Natural killer cell (primary cell): ENCODE measurements around the gene CHRNA1. TPM values are rescaled to one million over a fixed set of nuclear protein-coding genes. Genes with fewer than 3 reads are reported as not detected.

Experiments used
- ATAC-seq, 3 donors: fragments of 150-1000 bp in 2 of 3; fragments of 200-7000 bp in 1 of 3; cut with Tn5 transposase; 1 replicate in 1 of 3; 2 replicates in 2 of 3; pipeline ENCODE4 v1.10.0; 2021; ENCODE audit warnings: mild to moderate bottlenecking in 2 of 3, moderate library complexity in 2 of 3
- DNase-seq, 2 donors: peaks; one replicate each; pipeline versions ENCODE4 v3.0.0 to v3.0.0-alpha.2; 2013 to 2021; ENCODE audit warnings: mixed read lengths in 1 of 2
- H3K27ac ChIP-seq: one replicate; pipeline ENCODE4 v1.5.1; 2013; ENCODE audit warnings: mild to moderate bottlenecking, low read length
- H3K27me3 ChIP-seq: one replicate; pipeline ENCODE4 v1.6.1; 2013; ENCODE audit warnings: low read length; ENCODE audit not compliant: control insufficient read depth, insufficient read depth
- H3K36me3 ChIP-seq: one replicate; pipeline ENCODE4 v1.6.1; 2013; ENCODE audit warnings: low read length; ENCODE audit not compliant: control insufficient read depth, insufficient read depth
- H3K4me1 ChIP-seq: one replicate; pipeline ENCODE4 v1.6.1; 2013; ENCODE audit warnings: low read length; ENCODE audit not compliant: control insufficient read depth, insufficient read depth
- H3K4me3 ChIP-seq: one replicate; pipeline ENCODE4 v1.5.1; 2013; ENCODE audit warnings: low read length
- H3K9me3 ChIP-seq: one replicate; pipeline ENCODE4 v1.6.1; 2013; ENCODE audit warnings: low read length; ENCODE audit not compliant: control insufficient read depth, insufficient read depth
- H3K27ac Mint-ChIP-seq, 2 donors: one replicate each; pipeline ENCODE4 v1.8.0; 2022; ENCODE audit warnings: mild to moderate bottlenecking in 2 of 2, mixed read lengths in 2 of 2, moderate library complexity in 1 of 2
- H3K27me3 Mint-ChIP-seq, 2 donors: one replicate each; pipeline ENCODE4 v1.8.0; 2022; ENCODE audit warnings: low read depth in 2 of 2, mixed read lengths in 2 of 2
- H3K36me3 Mint-ChIP-seq: one replicate; pipeline ENCODE4 v1.8.0; 2022; ENCODE audit warnings: mixed read lengths
- H3K4me1 Mint-ChIP-seq, 2 donors: one replicate each; pipeline ENCODE4 v1.8.0; 2022; ENCODE audit warnings: mixed read lengths in 2 of 2
- H3K4me3 Mint-ChIP-seq: one replicate; pipeline ENCODE4 v1.8.0; 2022; ENCODE audit warnings: mild to moderate bottlenecking, moderate library complexity, mixed read lengths
- H3K9me3 Mint-ChIP-seq, 2 donors: one replicate each; pipeline ENCODE4 v1.8.0; 2022; ENCODE audit warnings: mixed read lengths in 2 of 2
- WGBS: methylation state at CpG from one replicate; pipeline ENCODE4 v1.1.7; 2013; ENCODE audit warnings: missing lambda C conversion rate; ENCODE audit not compliant: insufficient coverage; 5-methylcytosine and 5-hydroxymethylcytosine counted together
- intact Hi-C: fragments of 100-400 bp; cut with micrococcal nuclease; formaldehyde crosslinking; loops from one replicate; pipeline ENCODE4 v1.14.2; 2022
- total RNA-seq, 4 donors: library from RNA; stranded (reverse); fragments of 120-200 nt in 1 of 4; gene quantifications; one replicate each; pipeline versions ENCODE4 v1.2.3 to v1.2.4, GENCODE V29; 2013 to 2022
- TF ChIP-seq, protein P1 (sequence below): fragments of 200-600 bp; IDR thresholded peaks from one replicate; pipeline ENCODE4 v1.8.0; 2022; ENCODE audit warnings: antibody characterized with exemption

The CHRNA1 gene
- total RNA-seq, 3 donors from 2014 or later (not counting 1 experiment from before 2014, with no cell fraction given): 0.23 TPM; not detected in 2

GRCh38 chr2:174792309-174793025 is 28.2 kb upstream of the CHRNA1 start:
- no peak overlapping the region for H3K4me3 Mint-ChIP-seq
- ATAC-seq: no peak
- no peaks in the 10 kb centered on the region for H3K36me3 Mint-ChIP-seq
- TF ChIP-seq, protein P1, sequence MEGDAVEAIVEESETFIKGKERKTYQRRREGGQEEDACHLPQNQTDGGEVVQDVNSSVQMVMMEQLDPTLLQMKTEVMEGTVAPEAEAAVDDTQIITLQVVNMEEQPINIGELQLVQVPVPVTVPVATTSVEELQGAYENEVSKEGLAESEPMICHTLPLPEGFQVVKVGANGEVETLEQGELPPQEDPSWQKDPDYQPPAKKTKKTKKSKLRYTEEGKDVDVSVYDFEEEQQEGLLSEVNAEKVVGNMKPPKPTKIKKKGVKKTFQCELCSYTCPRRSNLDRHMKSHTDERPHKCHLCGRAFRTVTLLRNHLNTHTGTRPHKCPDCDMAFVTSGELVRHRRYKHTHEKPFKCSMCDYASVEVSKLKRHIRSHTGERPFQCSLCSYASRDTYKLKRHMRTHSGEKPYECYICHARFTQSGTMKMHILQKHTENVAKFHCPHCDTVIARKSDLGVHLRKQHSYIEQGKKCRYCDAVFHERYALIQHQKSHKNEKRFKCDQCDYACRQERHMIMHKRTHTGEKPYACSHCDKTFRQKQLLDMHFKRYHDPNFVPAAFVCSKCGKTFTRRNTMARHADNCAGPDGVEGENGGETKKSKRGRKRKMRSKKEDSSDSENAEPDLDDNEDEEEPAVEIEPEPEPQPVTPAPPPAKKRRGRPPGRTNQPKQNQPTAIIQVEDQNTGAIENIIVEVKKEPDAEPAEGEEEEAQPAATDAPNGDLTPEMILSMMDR: no peak
- H3K27ac Mint-ChIP-seq: no peak overlapping the region
- no peaks in the 10 kb centered on the region for H3K36me3 ChIP-seq
- H3K4me1 Mint-ChIP-seq: no peaks in the 10 kb centered on the region
- peaks cover 0 to 8% of the 10 kb centered on the region in 2 donors for H3K27me3 Mint-ChIP-seq
- no peaks in the 10 kb centered on the region for H3K27me3 ChIP-seq
- H3K9me3 ChIP-seq: no peaks in the 10 kb centered on the region
- intact Hi-C loops: no loop called here
- no peaks in the 10 kb centered on the region for H3K9me3 Mint-ChIP-seq
- H3K4me3 ChIP-seq: no peak overlapping the region
- WGBS: 65% methylated on average over 6 of the region's 7 CpGs
- DNase-seq: no peak
- H3K27ac ChIP-seq: no peak overlapping the region
- H3K4me1 ChIP-seq: no peaks in the 10 kb centered on the region

DNA sequence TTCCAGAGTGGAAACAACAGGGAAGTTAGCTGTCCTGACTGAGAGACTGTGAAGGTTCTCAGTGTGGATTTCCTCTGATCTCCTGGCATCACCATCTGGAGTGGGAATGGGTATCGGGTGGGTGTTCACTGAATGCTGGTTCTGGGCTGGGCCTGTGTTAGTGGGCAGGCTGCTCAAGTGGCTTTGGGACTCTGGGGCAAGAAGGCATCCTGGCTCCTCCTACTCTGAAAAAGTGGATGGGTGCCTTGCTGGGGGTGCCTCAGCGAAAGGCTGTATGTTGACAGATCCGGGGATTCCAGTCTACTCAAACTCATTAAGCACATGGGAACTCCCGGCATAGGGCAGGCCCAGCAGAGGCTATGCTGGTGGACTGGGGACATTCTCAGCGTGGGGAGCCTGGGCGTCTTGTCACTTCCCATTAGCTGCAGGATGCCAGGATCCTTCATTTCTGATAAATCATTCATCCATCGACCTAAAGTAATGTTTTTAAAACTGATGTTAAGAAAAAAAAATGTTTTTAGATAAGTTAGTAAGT is 27.5 kb upstream of the CHRNA1 start:
- Histone ChIP-seq H3K4me1 (no peaks in the 10 kb centered on the region), H3K4me3 (no peak overlapping the region), H3K36me3 (no peaks in the 10 kb centered on the region), H3K27ac (no peak overlapping the region), H3K27me3 (no peaks in the 10 kb centered on the region), H3K9me3 (no peaks in the 10 kb centered on the region)
- no peak for ATAC-seq
- Mint-ChIP-seq H3K27ac (no peak overlapping the region), H3K4me1 (no peaks in the 10 kb centered on the region), H3K4me3 (no peak overlapping the region), H3K36me3 (no peaks in the 10 kb centered on the region), H3K9me3 (no peaks in the 10 kb centered on the region), H3K27me3 (peaks cover 0 to 8% of the 10 kb centered on the region in 2 donors)
- DNase-seq: no peak
- 96% methylated on average over 6 of the region's 7 CpGs for WGBS
- TF ChIP-seq, protein P1: no peak
- intact Hi-C loops: no loop called here

DNA sequence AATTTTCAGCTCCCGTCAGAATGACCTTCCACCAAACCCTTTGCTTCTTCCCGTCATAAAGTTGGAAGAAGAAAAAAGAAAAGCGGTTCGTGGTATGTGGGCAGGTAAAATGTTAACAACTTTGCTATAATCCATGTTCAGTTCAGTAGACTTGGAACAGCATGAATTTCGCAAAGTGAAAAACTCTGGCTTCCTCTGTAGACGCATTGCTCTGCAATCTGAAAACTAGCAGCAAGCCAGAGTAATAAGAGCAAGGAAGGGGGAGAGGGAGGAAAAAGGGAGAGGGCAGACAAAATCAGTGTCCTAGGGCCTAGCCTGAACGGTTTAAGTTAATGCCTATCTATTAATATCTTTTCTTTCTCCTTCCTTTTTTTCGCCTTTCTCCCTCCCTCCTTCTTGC is 26.7 kb upstream of the CHRNA1 start:
- no peak for DNase-seq
- no peaks in the 10 kb centered on the region for H3K4me1 ChIP-seq
- Mint-ChIP-seq H3K36me3 (no peaks in the 10 kb centered on the region), H3K4me1 (no peaks in the 10 kb centered on the region), H3K27me3 (peaks cover 0 to 8% of the 10 kb centered on the region in 2 donors), H3K9me3 (no peaks in the 10 kb centered on the region), H3K4me3 (no peak overlapping the region), H3K27ac (no peak overlapping the region)
- H3K27ac ChIP-seq: no peak overlapping the region
- no peaks in the 10 kb centered on the region for H3K9me3 ChIP-seq
- no peaks in the 10 kb centered on the region for H3K36me3 ChIP-seq
- no peak overlapping the region for H3K4me3 ChIP-seq
- 92% methylated on average over 6 of the region's 8 CpGs for WGBS
- ATAC-seq: no peak
- H3K27me3 ChIP-seq: no peaks in the 10 kb centered on the region
- intact Hi-C loops: no loop called here
- TF ChIP-seq, protein P1: no peak
